ENCODE data around the gene UBAP1.
"Not testable (repeated sequence)": the region's sequence is repeated elsewhere in the genome, so short reads cannot be mapped to it uniquely, and the experiment has no call there.

Gene UBAP1

DNA sequence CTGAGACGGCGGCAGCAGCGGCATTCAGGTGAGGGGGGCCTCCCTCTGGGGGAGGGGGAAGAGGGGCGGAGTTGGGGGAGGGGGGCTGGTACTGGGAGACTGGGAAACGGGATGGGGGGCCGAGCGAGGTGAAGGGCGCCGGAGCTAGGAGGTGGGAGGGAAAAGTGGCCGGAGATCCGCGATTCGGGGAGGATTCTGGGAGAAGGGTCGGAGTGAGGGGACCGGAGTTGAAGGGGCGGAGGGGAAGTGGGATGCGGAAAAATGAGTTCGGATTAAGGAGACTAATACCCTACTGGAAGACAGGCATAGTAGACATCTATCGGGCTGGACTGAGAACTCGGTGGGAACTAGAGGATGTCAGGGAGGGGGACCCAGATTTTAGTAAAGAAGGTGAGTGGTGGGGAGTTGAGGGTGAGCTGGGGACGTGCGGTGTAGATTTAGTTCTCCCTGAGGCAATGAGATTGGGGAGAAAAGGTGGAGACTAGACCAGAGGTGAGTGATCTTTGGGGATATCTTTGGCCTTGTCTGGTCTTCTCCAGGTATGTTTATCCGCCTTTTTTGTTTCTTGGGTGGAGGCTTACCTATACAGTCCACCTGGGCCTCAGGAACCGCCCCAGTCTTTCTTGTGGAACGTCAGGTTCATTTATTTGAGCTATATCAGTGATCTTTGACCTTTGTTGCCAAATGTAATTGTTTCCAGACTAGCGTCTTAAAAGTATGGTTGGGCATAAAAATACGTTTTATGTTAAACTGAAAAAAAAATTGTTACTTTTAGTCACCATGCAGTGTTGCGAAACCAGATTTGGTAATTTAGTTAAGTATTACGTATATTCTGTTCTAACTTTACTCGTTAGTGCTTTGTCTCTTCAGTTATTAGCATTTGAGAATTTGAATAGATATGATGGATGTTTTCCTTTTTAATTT is 632 bp downstream of the UBAP1 start:
- DNase-seq (ENCODE audit: low read depth in 4 of 4, low spot score in 1 of 4) = no peak

DNA sequence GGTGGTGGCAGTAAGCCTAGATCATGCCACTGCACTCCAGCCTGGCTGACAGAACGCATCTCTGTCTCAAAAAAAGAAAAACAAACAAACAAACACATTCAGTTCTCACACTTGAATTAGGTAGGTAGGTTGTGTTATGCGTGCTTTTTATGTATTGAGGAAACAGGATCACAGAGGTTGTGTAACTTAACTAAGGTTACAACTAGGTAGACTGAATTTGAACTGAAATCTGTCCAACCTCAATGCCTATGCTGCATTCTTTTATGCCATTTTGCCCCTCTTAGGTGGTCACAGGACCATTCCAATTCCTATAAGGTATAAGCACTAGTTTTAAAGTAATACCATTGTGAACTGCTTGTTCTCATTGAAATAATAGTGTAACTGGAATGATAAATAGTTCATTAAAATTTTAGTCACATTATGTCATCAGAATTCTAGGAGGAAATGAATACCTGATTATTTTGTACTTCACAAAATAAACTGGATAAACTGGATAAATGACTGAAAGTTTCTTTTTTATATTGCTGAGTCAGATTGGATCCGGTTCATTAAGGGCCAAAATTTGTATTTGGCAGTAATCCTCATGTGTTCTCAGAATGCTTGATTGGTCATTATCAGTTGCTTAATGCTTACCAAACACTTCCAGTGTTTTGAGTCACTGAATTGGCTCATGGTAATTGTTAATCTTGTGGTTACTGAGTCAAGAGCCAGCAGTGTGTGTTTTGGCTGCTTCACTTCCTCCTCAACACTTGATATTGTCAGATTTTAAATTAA is 7.1 kb downstream of the UBAP1 start:
- DNase-seq (ENCODE audit: low read depth in 4 of 4, low spot score in 1 of 4) = no peak

DNA sequence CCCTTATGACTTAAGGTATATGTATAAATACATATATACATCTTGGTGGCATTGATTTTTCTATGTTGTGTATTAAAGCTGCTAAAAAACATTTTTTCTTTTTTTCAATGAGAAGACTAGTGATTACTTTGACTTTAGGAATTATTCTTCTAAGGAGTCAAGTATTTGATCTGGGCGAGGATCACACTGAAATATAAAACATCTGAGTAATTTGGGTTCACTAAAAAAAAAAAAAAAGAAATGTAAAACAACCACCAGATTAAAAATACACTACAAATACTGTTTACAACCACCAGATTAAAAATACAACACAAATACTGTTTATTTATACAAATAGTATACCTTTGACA is 9.0 kb downstream of the UBAP1 start:
- DNase-seq (ENCODE audit: low read depth in 4 of 4, low spot score in 1 of 4) = no peak

DNA sequence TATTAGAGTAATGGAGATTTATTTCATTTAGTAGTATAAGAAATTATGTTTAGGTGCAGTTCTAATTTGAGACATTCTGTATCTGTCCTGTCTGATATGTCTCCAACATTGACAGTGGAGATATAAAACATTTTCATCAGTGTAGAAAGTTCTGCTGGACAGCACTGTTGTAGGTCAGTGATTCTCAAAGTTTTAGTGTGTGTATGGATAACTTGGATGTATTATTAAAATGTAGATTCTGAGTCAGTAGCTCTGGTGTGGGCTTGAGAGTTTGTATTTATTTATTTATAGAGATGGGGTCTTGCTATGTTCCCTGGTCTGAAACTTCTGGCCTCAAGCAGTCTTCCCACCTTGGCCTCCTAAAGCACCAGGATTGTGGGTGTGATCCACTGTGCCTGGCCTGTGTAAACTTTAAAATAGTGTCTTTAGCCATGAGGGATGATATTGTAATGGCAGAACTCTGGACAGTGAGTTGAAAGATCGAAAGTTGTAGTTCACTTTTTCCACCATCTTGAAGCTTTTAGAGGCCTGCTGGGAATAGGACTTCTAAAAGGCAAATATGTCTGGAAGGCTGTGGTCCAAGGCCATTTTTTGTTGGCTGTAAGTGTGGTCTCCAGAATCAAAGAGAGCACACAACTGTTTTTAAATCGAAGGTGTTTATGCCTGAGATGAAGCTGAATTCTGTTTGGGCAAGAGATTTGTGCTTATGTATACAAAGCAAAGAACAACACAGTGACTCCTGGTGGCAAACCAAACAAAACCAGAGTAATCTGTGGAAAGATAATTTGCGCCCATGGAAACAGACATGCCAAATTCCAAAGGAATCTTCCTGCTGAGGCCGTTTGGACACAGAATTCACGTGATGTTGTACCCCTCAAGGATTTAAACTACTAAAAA is 12.4 kb downstream of the UBAP1 start:
- DNase-seq (ENCODE audit: low read depth in 4 of 4, low spot score in 1 of 4) = no peak

DNA sequence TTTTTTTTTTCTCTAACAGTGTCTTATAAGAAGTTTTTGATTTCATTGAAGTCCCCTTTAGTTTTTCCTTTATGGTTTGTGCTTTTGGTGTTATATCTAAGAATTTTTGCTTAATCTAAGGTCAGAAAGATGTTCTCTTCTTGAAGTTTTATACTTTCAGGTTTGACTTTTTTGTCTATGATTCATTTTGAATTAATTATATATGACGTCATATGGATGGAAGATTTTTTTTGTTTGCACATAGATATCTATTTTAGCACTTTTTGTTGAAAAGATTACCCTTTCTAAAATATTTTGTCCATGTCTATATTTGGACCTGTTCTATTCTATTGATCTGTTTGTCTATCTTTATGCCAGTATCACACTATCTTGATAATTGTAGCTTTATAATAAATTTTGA is 16.3 kb downstream of the UBAP1 start:
- no peak for DNase-seq (ENCODE audit: low read depth in 4 of 4, low spot score in 1 of 4)

DNA sequence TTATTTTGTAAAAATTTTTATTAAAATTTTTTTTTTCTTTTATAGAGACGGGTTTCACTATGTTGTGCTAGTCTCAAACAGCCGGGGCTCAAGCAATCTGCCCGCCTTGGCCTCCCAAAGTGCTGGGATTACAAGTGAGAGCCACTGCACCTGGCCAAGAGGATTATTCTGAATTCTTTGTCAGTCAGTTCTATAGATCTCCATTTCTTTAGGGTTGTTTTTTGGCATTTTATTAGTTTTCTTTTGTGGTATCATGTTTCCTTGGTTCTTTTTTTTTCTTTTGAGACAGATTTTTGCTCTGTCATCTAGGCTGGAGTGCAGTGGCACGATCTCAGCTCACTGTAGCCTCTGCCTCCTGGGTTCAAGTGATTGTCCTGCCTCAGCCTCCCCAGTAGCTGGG is 18.4 kb downstream of the UBAP1 start:
- DNase-seq (ENCODE audit: low read depth in 4 of 4, low spot score in 1 of 4) = not testable (repeated sequence)

DNA sequence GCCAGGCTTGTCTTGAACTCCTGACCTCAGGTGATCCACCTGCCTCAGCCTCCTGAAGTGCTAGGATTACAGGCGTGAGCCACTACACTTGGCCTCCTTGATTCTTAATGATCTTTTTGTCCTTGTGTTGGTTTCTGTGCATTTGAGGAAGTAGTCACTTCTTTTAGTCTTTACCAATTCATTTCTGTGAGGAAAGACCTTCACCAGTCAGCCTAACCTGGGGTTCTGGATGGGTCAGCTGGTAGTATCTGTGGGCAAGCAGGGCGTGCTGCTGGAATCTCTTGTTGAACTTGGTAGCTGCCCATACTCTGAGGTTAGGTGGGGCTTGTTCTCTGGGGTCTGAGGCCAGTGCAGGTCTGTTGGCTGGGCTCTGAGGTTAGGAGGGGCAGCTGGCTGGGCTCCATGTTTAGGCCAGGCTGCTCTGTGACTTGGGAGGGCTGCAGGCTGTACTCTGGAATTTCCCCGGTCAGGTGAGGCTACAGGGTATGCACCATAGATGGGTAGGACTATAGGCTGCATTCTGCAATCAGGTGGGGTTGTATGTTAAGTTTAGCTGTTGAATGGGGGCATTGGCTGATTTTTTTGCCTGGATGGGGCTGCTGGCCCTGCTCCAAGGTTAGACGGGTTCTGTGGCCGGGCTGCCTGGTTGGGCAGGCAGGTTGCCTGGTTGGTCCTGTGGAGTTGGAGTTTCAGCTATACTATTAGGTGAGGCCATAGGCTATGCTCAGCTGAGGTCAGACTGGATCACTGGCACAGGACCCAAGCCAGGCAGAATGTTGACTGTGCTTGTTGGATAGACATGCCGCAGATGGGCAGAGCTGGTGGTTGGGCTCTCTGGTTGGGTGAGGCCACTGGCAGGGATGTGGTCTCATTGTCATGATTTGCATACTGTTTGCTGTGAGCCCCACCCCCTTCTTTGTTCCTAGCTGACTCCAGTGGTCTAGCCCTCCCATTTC is 19.2 kb downstream of the UBAP1 start:
- no peak for DNase-seq (ENCODE audit: low read depth in 4 of 4, low spot score in 1 of 4)

DNA sequence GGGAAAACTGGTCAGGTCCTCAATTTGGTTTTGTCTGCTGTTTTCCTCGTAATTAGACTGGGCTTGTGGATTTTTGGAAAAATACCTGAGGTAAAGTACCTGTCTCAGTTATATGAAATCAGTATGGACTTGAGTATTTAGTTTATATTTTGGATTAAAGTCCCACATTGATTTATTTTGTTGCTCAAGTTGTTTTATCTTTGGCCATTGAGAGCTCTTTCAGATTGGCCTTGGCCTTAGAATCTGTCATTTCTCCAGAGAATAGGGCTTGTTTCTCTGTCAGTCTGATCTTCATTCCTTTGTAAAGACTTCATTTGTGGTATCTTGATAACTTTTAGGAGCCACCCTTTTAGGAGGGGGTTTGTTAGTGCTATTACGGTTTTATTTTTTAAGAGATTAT is 21.2 kb downstream of the UBAP1 start:
- no peak for DNase-seq (ENCODE audit: low read depth in 4 of 4, low spot score in 1 of 4)

DNA sequence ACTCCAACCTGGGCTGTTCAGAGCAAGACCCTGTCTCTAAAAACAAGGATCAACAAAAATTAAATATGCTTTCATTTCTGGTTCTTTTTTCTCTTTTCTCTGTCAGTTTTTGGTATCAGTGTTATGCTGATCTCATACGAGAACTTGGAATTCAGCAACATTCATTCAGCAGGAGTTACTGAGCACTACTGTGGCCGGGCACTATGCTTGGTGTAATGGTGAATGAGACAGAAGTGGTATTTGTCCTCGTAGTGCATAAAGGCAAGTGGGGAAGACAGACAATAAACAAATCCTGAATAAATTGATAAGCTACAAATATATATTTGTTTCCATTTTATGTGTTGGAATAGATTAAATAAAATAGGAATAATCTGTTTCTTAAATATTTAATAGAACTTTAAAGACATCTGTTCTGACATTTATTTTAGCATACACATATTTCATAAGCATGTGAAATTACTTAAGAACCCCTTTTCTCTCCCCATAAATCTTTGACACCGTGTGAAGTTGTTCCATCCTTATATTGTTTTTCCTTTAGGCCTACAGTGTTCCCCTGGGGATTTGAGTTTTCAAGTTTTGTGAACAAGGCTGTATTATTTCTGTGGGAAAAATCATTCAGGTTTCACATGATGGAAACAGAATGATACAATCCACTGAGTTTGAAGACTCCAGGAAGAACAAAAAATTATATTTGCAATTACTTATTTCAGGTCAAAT is 24.6 kb downstream of the UBAP1 start:
- DNase-seq (ENCODE audit: low read depth in 4 of 4, low spot score in 1 of 4) = no peak

DNA sequence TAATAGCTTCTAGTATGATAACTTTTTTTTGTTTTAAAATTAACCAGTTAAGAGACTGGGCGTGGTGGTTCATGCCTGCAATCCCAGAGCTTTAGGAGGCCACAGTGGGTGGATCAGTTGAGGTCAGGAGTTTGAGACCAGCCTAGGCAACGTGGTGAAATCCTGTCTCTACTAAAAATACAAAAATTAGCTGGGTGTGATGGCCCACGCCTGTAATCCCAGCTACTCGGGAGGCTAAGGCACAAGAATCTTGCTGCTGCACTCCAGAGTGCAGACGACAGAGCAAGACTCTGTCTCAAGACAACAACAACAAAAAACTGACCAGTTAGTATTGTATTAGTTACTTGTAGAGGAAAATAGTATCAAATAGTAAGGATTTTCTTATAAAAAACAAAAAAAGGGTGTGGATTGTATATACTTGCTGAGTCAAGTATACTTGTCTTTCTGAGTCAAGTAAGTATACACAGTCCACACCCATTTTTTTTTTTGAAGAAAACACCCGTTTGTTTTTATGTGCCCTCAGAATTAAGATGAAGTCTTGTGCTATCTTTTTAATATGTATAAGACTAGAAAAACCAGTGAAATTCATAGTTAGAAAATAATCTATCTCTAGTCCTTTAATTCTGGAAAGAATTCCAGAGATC is 25.3 kb downstream of the UBAP1 start:
- no peak for DNase-seq (ENCODE audit: low read depth in 4 of 4, low spot score in 1 of 4)

DNA sequence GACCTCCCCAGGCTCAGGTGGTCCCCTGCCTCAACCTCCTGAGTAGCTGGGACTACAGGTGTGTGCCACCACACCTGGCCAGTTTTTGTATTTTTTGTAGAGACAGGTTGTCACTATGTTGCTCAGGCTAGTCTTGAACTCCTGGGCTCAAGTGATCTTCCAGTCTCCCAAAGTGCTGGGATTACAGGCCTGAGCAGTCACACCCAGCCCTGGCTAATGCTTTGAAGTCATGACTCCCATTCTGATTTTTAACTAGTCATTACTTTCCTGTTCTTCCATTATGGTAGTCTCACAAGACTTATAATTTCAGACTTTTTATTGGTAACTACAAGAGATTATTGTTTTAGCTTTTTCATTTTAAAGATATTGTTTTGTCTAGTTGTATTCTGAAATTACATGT is 26.3 kb downstream of the UBAP1 start:
- DNase-seq (ENCODE audit: low read depth in 4 of 4, low spot score in 1 of 4) = no peak

DNA sequence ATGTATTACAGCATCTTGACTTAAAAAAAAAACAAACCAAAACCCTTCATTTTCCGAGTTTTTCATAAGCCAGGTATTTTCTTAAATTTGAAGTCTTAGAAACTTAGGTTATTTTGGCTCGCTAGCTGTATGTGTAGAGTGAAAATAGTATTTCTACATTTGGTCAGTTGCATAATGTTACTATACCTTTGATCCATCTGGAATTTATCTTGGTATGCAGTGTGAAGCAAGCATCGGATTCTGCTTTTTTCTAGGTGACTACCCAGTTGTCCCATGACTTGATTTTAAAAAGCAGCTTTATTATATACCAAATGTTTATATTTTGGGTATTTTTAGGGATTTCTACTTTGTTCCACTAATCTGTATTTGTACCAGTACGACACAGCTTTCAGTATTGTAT is 27.7 kb downstream of the UBAP1 start:
- no peak for DNase-seq (ENCODE audit: low read depth in 4 of 4, low spot score in 1 of 4)

DNA sequence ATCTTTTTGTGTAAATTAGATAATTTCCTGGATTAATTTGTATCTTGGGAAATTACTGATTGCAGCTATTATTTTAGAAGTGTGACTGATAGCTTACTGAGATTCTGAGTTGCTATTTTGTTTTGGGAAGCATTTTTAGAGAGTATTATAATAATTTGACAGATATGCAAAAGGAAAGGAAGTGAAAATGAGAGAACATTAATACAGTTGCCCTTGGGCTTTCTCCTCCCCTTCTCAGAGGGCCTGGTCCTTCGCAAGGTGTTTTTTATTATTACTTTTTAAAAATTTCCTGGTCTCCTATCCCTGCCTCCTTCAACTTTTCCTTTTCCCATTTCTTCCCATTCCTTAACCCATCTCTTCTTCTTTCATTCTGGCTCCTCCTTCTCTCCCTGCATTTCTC is 32.6 kb downstream of the UBAP1 start:
- no peak for DNase-seq (ENCODE audit: low read depth in 4 of 4, low spot score in 1 of 4)

DNA sequence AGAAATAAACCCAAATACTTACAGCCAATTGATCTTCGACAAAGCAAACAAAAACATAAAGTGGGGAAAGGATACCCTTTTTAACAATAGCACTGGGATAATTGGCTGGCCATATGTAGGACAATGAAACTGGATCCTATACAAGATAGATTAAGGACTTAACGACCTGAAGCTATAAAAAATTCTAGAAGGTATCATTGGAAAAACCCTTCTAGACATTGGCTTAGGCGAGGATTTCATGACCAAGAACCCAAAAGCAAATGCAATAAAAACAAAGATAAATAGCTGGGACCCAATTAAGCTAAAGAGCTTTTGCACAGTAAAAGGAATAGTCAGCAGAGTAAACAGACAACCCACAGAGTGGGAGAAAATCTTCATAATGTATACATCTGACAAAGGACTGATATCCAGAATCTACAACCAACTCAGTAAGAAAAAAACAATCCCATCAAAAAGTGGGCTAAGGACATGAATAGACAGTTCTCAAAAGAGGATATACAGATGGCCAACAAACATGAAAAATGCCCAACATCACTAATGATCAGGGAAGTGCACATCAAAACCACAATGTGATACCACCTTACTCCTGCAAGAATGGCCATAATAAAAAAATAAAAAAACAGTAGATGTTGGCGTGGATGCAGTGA is 35.6 kb downstream of the UBAP1 start:
- DNase-seq (ENCODE audit: low read depth in 4 of 4, low spot score in 1 of 4) = not testable (repeated sequence)

DNA sequence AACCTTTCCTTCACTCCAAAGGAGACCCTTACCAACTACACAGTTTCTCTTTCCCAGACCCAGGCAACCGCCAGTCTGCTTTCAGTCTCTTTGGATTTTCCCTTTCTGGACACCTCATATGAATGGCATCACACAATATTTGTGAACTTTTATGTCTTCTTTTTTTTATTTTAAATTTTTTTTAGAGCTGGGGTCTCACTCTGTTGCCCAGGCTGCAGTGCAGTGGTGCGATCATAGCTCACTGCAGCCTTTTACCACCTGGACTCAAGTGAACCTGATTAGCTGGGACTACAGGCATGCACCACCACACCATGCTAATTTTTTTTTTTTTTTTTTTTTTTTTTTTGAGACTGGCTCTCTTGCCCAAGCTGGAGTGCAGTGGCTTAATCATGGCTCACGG is 37.5 kb downstream of the UBAP1 start:
- no peak for DNase-seq (ENCODE audit: low read depth in 4 of 4, low spot score in 1 of 4)

DNA sequence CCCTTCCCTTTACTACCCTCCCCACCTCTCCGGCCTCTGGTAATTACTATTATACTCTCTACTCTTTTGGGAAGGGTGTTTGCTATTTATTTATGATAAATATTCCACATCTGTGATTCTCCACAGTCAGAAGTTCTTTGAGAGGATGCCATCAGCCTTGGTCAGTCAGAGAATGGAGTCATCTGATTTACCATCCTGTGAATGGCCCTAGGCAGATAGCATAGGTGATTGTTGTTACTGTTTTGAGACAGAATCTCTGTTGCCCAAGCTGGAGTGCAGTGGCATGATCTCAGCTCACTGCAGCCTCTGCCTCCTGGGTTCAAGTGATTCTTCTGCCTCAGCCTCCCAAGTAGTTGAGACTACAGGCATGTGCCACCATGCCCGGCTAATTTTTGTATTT is 38.2 kb downstream of the UBAP1 start:
- not testable (repeated sequence) for DNase-seq (ENCODE audit: low read depth in 4 of 4, low spot score in 1 of 4)

DNA sequence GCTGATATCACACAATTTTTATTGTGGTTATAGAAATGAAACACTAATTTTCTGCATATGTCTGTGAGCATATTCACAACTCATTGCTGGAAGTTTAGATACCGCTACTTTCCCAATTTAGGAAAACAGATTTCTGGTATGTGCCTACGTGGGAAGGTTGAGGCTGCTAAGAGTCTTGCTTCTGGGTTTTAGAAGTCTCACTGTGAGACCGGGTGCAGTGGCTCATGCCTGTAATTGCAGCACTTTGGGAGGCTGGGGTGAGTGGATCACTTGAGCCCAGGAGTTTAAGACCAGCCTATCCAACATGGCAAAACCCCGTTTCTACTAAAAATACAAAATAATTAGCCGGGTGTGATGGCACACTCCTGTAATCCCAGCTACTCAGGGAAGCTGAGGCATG is 39.6 kb downstream of the UBAP1 start:
- no peak for DNase-seq (ENCODE audit: low read depth in 4 of 4, low spot score in 1 of 4)

DNA sequence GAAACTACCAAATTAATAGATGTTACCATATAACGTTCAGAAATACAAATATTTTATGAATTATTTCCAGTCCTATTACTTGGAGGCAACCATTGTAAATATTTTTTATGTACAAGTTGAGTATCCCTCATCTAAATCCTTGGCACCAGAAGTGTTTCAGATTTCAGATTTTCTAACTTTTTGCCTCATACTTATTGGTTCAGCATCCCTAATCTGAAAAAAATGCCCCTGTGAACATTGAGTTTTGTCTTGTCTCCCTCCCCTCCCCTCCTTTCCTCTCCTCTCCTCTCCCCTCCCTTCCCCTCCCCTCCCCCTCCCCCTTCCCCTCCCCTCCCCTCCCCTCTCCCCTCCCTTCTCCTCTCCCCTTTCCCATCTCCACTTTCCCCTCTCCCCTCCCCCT is 40.6 kb downstream of the UBAP1 start:
- no peak for DNase-seq (ENCODE audit: low read depth in 4 of 4, low spot score in 1 of 4)

DNA sequence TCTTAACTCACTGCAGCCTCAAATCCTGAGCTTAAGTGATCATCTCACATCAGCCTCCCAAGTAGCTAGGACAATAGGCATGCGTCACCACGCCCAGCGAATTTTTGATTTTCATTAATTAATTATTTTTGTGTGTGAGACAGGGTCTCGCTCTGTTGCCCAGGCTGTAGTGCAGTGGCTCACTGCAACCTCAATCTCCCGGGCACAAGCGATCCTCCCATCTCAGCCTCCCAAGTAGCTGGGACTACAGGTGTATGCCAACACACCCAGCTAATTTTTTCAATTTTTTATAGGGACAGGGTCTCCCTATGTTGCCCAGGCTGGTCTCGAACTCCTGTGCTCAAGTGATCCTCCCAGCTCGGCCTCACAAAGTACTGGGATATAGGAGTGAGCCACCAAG is 41.4 kb downstream of the UBAP1 start:
- no peak for DNase-seq (ENCODE audit: low read depth in 4 of 4, low spot score in 1 of 4)
